MV-4-11 (cell line): ENCODE data around the gene EXOC3L1.
A peak's percentile ranks its signal among the peaks of the same experiment; 100 is the strongest.

Experiments
- DNase-seq: peaks from one replicate; lab custom pipeline; 2025; lab: John Stamatoyannopoulos, UW

Gene EXOC3L1

DNA sequence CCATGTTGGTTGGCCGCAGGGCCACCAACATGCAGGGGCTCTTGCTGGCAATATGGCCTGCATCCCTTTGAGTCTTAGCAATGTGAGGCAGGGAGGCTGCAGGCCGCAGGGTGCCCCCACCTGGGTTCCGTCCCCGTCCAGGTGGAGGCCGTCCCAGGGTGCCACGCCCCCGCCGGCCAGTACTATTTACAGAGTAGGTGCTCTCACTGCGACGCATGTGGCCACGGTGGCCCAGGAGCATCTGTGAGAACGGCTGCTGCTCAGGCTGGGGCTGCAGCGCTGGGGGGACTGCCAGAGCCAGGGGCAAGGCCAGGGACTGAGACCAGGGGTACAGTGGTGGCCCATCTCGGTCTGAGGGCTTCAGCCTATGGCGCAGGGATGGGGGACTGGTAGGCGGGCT is 9.8 kb downstream of the EXOC3L1 start:
- no peak for DNase-seq

DNA sequence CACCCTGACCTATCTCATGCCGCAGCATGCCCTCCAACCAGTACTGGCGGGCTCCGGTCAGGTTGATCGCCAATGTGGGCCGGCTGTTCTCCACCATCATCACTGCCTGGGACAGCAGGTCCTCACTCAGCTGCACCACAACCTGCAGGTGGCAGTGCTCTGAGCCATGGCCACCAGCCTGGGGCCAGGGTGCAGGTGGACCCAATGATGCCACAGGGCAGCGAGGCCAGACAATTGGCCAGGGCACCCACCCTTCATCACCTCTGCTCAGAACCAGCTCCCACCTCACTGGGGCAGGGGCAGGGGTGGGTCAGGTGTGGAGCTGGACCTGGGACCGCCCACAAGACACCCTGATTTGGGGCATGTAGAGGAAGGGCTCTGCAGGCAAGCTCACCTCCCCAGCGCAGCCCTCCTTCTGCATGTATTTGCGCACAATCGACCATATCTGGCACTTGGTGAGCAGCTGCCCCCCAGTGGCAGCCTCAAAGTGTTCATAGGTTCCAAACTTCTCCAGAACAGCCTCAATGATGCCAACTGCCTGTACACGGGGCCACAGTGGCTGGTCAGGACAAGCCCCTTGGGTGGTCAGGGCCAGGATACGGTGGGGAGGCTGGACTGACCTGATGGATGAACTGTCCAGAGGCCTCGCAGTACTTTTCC is 10.4 kb downstream of the EXOC3L1 start:
- peak; percentile 13 for DNase-seq

DNA sequence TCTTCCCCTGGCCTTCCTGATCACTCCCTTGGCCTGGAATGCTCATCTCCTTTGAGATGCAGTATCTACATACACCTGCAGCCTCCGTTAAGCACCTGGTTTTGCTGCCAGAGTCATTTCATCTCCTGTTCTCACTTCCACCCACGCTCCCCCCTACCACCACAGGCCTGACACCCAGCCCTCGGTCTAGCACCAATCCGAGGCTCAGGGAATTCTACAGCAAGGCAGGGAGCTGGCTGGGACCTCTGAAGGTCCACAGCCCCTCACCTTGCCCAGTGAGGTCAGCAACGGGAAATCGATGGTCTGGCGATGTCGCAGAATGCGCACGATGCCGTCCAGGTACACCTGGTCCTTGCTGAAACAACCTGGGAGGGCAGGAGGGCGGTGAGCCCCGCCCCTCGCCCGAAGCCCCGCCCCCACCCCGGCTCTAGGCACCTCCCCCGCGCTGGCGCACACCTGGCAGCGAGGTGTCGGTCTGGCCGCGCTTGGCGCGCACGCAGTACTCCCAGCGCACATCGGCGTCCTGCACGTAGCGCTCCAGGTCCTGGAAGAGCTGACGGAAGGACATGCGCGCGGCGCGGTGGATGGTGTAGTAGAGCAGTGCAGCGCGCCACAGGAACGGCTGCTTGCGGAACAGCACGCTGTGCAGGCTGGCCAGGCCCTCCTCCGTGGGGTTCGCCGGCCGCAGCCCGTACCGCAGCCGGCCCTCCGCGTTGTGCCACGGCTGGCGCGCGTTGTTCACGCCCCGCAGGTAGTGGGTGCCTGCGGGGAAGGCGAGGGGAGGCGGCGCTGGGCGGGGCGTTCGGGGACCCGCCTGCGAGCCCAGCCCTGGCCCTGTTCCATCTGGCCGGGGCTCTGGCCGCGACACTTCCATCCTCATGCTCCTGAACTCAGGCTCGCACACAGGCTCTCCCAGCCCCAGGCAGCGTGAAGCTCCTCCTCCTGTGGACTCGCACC is 11.9 kb downstream of the EXOC3L1 start:
- DNase-seq: peak; percentile 30

DNA sequence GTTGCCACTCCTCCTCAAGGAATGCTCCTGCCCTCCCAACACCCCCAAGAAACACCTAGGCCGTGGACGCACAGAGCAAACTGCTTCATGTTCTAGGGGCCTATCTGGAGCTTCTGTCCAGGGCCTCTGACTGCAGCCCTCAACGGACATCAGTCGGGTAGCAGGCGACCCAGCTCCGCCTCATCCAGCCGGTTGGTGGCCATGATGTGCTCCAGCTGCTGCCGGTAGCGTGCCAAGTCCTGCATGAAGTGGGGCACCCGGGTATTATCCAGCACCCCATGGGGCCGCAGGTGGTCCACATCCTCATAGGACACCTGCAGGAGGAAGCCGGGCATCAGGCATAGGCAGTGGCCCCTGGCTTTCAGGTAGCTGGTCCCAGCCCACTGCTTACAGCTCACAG is 13.3 kb downstream of the EXOC3L1 start:
- no peak for DNase-seq

DNA sequence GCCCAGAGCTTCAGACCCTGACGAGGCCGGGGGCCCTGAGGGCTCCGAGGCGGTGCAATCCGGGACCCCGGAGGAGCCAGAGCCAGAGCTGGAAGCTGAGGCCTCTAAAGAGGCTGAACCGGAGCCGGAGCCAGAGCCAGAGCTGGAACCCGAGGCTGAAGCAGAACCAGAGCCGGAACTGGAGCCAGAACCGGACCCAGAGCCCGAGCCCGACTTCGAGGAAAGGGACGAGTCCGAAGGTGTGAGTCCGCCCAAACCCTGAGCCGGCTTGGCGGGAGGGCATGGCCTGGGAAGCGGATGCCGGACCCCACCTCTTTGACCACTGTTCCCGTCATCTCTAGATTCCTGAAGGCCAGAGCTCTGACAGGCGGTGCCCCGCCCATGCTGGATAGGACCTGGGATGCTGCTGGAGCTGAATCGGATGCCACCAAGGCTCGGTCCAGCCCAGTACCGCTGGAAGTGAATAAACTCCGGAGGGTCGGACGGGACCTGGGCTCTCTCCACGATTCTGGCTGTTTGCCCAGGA is 15.2 kb downstream of the EXOC3L1 start:
- DNase-seq: no peak

DNA sequence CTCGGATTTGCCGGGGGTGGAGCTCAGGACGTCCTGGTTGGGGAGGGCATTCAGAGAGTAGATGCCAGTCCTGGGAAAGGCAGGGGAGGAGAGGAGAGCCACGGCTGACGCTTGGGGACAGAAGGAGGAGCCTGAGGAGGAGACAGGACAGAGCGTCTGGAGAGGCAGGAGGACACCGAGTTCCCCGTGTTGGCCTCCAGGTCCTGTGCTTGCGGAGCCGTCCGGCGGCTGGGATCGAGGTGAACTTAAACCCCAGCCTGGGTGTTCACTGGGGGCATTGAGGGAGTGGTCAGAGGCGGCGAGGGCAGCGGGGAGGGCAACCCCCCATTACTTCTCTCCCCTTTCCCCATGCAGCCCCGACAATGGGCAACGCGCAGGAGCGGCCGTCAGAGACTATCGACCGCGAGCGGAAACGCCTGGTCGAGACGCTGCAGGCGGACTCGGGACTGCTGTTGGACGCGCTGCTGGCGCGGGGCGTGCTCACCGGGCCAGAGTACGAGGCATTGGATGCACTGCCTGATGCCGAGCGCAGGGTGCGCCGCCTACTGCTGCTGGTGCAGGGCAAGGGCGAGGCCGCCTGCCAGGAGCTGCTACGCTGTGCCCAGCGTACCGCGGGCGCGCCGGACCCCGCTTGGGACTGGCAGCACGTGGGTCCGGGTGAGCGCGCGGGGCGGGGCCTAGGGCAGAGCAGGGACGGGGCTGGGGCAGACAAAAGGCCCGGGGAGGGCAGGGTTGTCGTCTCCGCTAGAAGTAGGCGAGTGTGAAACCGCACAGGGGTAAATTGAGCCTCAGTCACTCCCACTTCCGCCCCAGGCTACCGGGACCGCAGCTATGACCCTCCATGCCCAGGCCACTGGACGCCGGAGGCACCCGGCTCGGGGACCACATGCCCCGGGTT is 15.9 kb downstream of the EXOC3L1 start:
- peak; percentile 34 for DNase-seq

DNA sequence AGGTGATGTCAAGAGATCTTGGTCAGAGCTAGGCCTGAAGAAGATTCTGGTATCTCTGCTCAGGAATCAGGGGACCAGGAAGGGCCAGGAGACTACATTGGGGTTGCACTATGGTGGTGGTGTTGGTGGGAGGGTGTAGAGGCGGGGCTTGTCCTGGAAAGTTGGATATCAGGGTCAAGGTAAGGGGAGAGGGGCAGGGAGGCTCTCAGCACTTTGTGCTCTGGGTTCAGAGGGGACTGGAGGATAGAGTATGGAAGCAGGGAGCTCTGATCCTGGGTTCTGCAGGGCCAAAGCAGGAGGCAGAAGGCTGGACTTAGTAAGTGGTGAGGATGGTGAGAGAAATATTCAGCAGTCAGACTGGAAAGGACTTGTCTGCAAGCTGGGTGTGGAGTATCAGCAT is 16.6 kb downstream of the EXOC3L1 start:
- no peak for DNase-seq

DNA sequence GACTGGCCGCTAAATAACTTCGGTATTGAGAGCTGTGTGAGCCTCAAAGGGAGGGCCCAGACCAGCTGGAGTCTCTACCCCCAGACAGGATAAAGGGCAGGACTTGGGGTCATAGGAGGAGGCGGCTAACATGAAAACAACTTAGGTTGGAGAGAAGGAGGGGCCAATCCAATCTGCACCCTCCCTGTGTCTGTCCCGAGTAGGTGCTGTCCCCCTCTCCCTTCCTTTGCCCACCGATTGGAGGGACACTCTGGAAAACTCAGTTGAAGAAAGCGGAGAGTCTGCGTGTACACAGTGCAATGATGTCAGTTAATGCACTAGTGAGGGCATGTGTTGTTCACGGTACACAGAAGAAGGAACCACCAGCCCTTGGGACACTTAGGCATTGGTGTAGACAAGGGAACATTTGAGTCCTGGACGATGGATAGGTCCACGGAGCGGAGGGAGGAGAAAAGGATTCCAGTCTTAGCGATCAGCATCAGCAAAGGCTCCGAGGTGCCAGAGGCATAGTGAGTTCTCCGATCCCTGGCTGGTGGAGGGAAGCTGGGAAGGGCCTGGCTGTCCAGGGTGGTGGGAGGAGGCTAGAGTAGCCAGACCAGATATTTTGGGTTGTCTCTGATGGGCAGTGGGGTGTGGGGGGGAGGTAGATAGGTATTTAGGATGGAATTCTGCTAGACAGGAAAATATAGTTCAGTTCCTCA is 18.8 kb downstream of the EXOC3L1 start:
- DNase-seq: no peak

DNA sequence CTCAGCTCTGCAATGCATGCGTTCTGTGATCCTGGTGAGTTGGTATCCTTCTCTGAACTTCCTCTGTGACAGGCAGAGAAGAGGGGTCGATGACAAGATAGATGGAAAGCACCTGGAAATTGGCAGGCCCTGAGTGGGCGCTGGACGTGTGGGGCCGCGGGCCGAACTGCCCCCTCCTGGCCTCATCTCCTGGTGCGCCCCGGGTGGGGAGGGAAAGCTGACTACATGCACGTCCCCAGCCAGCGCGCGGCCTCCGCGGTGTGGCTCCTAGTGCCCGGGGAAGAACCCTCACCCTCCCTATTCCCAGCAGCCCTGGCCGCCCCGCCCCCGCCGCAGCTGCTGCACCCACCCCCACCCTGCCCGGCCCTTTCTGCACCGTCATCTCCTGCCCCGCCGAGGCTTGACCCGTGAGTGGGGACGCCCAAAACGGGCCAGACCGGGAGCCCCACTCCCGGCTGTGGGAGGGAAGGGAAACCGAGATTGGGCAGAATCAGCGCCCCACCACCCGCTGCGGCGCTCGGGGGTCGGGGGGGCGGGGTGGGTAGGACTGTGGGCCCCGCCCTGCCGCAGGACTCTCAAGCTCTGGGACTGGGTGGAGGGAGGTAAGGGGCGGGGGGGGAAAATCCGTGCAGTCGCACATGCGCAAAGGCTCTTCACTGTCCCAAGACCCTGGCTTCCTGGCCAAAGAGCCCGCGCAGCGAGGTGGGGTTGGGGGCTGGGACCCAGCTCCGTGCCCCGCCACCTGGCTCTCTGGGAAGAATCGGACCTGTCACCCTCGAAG is 19.6 kb downstream of the EXOC3L1 start, which contains the start of gene NOL3:
Gene NOL3 (plus strand): TSS at position 371 of the 781 bp plus-strand sequence.
- no peak for DNase-seq

DNA sequence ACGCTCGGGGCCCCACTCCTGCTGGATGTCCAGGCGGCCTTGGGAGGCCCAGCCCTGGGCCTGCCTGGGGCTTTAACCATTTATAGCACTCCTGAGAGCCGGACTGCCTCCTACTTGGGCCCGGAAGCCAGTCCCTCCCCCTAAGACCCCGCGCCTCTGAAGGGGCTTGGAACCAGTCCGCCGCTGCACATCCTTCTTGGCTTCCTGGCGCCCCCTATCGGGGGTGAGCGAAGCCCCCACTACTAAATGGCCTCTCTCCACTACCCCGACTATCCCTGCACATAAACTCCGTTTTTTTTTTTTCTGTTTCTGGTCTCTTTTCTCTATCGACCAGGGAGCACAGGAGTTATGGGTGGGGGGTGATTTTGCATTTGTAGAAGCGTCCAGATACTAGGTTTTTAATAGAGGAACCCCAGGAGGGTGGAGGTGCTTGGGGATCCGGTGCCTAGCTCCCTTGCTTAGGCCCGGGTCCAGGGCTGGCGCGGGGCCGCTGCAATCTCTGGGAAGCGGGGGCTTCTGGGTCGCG is 20.2 kb downstream of the EXOC3L1 start:
- DNase-seq: no peak

DNA sequence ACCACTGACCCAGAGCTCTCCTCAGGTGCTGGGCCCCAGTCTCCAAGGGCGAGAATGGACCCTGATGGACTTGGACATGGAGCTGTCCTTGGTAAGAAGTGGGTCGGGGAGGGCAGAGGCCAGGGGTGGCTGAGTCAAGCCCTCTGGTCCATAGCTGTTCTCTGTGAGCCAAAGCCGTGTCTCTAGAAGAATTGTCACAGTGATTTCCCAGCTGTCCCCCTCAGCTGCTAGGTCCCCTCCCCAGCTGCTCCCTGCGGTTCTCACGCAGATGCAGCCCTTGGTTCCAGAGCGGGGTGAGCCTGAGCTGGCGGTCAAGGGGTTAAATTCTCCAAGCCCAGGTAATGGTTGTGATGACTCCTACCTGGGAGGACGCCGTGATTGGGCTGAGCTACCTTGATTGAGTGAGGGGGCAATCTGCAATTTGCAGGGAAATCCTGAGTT is 20.9 kb downstream of the EXOC3L1 start:
- DNase-seq: no peak

DNA sequence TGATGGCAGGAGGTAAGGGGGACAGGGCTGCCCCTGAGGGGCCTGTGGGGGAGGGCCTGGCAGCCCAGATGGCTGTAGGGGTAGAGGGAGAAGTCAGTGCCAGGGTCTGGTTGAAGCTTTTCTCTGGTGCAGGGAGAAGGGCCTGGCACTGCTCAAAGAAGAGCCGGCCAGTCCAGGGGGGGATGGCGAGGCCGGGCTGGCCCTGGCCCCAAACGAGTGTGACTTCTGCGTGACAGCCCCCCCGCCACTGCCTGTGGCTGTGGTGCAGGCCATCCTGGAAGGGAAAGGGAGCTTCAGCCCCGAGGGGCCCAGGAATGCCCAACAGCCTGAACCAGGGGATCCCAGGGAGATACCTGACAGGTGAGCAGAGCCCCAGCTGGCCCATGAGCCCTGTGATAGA is 22.3 kb downstream of the EXOC3L1 start:
- DNase-seq: no peak

DNA sequence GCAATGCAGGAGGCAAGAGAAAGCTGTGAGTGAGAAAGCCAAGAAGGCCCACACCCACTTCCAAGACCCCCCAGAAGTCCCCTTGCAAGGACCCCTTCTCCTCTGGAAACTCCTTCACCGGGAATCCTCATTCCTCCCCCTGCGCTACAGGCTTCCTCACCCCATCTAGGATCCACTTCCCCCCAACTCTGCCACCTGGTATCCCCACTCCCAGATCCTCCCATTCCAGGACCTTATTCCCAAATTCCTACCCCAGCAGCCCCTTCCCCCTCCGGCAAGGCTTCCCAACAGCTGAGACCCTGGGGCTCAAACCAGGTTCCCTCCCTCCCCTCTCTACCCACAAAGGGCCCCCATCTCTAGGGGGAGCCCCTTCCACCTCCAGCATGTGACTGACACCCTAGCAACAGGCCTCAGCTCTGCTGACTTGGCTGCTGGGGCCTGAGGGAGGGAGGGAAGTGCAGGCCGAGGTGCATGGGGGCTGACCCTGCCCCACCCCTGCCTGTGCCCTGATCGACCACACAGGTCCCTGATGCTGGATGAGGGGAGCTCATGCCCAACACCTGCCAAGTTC is 23.3 kb downstream of the EXOC3L1 start:
- no peak for DNase-seq

DNA sequence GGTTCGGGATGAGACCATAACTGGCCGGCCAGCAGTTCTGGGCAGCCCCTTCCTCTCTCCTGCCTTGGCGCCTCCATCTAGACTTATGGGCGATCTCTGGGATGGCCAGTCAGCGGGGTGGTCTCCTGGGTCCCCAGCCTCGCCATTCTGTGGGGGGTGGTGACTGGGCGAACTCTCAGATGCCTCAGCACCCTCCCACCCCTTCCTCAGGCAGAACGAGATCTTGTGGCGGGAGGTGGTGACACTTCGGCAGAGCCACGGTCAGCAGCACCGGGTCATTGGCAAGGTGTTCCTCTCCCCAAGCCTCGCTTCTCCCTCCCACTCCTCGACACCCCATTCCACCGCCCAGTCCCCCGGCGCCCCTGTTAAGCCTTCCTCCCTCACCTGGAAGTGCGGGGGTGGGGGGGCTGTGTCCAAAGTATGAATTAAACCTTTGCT is 23.8 kb downstream of the EXOC3L1 start:
- DNase-seq: no peak

DNA sequence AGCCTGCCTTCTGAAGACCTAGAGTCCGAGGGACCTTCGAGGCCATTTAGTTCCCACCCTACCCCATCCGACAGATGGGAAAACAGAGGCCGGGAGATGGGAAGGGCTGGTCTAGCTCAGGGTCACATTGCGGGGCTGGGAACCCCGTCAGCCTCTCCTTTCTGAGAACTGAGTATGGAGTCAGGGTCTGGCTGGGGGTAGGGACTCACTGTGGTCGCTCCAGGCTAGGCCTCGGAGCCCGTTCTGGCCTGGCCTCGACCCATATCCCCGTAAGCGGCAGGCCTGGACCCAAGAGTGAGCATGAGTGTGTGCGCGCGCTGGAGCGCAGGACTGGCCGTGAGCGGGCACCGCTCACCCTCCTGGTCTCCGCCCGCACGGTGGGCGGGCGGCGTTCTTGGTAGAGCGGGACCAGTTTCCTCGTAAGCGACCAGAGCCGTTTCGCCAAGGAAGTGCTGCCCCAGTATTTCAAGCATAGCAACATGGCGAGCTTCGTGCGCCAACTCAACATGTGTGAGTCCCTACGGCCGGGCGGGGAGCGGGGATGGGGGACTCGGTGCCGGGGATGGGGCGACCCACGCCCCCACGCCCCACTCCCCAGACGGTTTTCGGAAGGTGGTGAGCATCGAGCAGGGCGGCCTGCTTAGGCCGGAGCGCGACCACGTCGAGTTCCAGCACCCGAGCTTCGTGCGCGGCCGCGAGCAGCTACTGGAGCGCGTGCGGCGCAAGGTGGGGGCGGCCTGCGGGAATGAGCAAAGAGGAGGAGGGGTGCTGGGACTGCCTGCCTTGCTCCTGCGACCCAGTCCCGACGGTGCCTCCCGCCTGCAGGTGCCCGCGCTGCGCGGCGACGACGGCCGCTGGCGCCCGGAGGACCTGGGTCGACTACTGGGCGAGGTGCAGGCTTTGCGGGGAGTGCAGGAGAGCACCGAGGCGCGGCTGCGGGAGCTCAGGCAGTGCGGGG is 24.5 kb downstream of the EXOC3L1 start:
- DNase-seq: no peak

DNA sequence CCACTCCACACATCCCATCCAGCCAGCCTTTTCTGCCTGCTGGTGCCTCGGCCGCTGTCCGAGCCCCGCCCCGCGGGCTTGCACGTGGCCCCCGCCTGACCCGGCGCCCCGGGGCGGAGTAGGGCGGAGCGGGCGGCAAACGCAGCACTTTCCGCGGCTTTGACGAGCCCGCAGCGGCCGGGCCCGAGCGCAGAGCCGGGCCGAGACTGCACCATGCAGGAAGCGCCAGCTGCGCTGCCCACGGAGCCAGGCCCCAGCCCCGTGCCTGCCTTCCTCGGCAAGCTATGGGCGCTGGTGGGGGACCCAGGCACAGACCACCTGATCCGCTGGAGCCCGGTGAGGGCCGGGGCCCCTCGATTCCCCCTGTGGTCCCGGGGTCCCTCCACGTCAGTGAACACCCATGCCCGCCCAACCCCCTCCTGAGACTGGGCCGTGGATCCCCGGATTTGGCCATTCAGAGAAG is 25.3 kb downstream of the EXOC3L1 start, which contains the start of gene HSF4:
Gene HSF4 (plus strand): TSS at position 147 of the 463 bp plus-strand sequence. CDS start 67 bp downstream, at position 214.
- no peak for DNase-seq

DNA sequence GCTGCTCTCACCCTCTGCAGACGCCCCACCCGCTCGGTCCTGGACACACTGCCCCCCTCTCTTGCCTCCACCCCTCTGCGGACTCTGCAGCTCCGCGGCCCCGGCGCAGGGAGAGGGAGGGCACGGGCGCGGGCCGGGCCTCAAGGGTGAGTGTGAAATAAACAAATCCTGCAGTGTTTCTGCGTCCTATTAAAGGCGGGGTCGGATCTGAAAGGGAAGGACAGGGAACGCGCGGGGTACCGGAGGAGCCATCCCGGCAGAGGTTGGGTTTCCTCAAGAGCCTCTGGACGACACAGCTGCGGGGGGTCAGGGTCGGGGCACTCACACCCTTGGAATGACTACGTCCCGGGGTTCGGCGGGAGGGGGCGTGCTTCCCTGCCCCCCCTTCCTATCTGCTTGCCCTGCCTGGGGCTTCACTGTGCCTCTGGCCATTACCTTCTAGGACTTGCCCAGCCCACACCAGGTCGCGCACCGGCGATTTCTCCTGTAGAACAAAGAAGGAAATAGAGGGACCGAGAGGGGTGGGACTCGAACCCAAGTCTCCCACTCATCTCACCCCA is 25.9 kb downstream of the EXOC3L1 start:
- DNase-seq: no peak
